Retinal pigment epithelial cell (primary cell): ENCODE measurements around the gene CAPN11.

Experiments
- DNase-seq: peaks from one replicate; pipeline ENCODE4 v3.0.0-alpha.2; 2010; ENCODE audit warnings: low read depth
- H3K4me3 ChIP-seq: 2 replicates; pipeline ENCODE4 v1.5.1; 2011; ENCODE audit warnings: mild to moderate bottlenecking, low read length, control low read depth, moderate library complexity
- TF ChIP-seq, protein P1 (sequence below): conservative IDR thresholded peaks from 2 replicates; pipeline ENCODE4 v1.5.1; 2011; ENCODE audit warnings: low read depth, low read length, control low read depth, inconsistent platforms

The CAPN11 gene

DNA sequence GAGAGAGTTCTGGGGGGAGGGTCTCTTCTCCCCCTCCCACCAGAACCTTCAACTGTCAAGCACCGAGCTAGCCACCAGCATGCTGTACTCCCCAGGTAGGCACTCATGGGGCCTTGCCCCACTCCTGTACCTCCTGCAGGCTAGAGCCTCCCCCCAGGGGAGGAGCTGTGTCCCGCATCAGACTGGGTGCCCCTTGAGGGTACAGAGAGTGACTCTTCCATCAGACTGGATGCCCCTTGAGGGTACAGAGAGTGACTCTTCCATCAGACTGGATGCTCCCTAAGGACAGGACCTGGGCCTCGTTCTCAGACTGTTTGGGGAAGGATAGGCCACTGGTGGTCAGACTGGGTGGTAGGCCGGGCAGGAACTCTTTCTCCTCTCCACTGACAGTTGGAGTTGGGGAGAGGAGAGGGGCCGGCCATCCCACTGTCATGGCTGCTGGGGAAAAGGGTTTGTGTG is at the start of gene CAPN11:
TSS of gene CAPN11 (plus strand) at position 51 of the 459 bp plus-strand sequence. CDS start at position 80, 29 bp downstream.
- H3K4me3 ChIP-seq = no peak within 1 kb of the TSS
- TF ChIP-seq, protein P1, sequence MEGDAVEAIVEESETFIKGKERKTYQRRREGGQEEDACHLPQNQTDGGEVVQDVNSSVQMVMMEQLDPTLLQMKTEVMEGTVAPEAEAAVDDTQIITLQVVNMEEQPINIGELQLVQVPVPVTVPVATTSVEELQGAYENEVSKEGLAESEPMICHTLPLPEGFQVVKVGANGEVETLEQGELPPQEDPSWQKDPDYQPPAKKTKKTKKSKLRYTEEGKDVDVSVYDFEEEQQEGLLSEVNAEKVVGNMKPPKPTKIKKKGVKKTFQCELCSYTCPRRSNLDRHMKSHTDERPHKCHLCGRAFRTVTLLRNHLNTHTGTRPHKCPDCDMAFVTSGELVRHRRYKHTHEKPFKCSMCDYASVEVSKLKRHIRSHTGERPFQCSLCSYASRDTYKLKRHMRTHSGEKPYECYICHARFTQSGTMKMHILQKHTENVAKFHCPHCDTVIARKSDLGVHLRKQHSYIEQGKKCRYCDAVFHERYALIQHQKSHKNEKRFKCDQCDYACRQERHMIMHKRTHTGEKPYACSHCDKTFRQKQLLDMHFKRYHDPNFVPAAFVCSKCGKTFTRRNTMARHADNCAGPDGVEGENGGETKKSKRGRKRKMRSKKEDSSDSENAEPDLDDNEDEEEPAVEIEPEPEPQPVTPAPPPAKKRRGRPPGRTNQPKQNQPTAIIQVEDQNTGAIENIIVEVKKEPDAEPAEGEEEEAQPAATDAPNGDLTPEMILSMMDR = no peak
- DNase-seq = no peak

GRCh38 chr6:44109212-44109611 is 49.4 kb upstream of the CAPN11 start:
- TF ChIP-seq, protein P1 = no peak
- DNase-seq = no peak
- no peak overlapping the region for H3K4me3 ChIP-seq

- no peak overlapping the region for H3K4me3 ChIP-seq
- TF ChIP-seq, protein P1 = no peak
- DNase-seq = no peak
These were observed 48.5 kb upstream of the CAPN11 start for GRCh38 chr6:44110005-44110676.

DNA sequence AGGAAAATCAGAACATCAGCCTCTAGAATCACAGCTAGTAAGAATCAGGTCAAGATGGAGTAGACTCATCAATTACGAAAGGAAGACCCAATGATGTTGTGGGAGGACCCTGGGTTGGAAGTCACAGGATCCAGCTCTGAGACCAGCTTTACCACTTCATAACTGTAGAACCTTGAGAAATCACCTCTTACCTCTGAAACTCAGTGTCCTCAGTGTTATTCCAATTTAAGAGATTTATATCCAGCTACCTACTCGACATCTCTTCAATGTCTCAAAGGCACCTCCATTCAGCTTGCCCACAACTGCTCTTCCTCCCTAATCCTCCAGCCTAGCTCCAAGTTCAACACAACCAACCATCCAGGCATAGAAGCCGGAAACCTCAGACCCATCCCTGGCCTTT is 47.7 kb upstream of the CAPN11 start:
- no peak overlapping the region for H3K4me3 ChIP-seq
- TF ChIP-seq, protein P1 = no peak
- no peak for DNase-seq

GRCh38 chr6:44111434-44112417 is 46.9 kb upstream of the CAPN11 start:
- TF ChIP-seq, protein P1 = no peak
- no peak for DNase-seq
- H3K4me3 ChIP-seq = no peak overlapping the region

DNA sequence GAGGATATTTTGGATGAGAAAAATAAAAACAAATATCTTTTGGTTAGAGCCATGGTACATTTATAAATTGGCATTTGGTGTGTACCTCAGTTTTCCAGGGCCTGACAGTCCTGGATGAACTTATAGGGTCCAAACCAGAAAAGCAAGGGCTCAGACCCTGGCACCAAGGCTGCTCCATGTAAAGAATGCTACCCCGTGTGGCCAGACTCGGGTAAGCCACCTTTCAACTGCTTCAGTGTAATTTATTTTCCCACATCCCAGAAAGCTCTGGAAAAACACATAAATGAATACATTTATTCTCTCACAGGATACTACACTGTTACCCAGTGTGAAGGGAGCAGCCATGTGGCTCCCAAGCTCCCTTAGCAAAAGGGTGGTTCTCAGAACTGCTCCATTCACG is 45.2 kb upstream of the CAPN11 start:
- DNase-seq = no peak
- TF ChIP-seq, protein P1 = peak; percentile 24
- H3K4me3 ChIP-seq = no peak overlapping the region
